ENCODE data around the gene CETP. TPM values are rescaled to one million over a fixed set of nuclear protein-coding genes. Genes with fewer than 3 reads are reported as not detected.
"Not testable (repeated sequence)": the region's sequence is repeated elsewhere in the genome, so short reads cannot be mapped to it uniquely, and the experiment has no call there.

The CETP gene
- total and polyA plus RNA-seq, 9 donors: 0.13 to 1.3 (median 0.20) TPM; not detected in 4

DNA sequence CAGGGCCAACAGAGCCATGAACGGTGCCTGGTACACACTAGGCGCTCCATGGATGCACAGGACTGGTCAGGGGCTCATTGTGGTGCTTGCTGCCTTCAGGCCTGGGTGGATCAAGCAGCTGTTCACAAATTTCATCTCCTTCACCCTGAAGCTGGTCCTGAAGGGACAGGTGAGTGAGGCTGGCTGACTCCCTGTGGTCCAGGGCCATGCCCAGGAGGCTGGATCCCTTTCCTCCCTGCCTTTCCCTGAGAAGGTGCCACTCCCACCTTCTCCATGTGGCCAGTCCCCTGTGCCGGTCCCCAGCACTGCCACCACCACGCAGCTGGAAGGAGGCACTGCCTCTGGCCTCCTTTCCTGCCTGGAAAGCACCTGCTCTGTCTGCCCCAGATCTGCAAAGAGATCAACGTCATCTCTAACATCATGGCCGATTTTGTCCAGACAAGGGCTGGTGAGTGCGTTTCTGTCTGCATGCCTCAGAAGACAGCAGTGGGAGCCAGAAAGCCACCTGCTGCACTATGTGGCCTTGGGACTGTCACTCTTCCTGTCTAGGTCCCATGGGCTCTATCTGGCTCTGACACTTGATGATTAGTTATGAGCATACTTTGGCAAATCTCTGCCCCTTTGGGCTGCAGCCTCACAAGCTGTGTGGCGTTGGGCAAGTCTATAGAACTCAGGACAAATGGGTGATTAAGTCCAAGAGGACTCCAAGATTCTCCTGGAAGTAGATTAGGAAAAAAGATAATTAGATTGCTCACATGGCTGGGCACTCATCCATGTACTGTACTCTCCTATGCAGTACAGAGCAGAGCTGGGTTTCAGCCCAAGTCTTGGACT is 9.4 kb downstream of the CETP start:
- Histone ChIP-seq H3K27ac (no peak overlapping the region), H3K4me1 (ENCODE audit: insufficient read depth) (peaks cover 5% of the 10 kb centered on the region), H3K27me3 (no peaks in the 10 kb centered on the region), H3K36me3 (no peaks in the 10 kb centered on the region), H3K4me3 (no peak overlapping the region), H3K9me3 (no peaks in the 10 kb centered on the region)
- intact Hi-C loops (cut with DNase I): no loop called here
- WGBS, 3 donors: 58 to 81% (median 74%) methylated on average over 8 of the region's 8 CpGs
- no peak for DNase-seq
- TF ChIP-seq, protein P1, sequence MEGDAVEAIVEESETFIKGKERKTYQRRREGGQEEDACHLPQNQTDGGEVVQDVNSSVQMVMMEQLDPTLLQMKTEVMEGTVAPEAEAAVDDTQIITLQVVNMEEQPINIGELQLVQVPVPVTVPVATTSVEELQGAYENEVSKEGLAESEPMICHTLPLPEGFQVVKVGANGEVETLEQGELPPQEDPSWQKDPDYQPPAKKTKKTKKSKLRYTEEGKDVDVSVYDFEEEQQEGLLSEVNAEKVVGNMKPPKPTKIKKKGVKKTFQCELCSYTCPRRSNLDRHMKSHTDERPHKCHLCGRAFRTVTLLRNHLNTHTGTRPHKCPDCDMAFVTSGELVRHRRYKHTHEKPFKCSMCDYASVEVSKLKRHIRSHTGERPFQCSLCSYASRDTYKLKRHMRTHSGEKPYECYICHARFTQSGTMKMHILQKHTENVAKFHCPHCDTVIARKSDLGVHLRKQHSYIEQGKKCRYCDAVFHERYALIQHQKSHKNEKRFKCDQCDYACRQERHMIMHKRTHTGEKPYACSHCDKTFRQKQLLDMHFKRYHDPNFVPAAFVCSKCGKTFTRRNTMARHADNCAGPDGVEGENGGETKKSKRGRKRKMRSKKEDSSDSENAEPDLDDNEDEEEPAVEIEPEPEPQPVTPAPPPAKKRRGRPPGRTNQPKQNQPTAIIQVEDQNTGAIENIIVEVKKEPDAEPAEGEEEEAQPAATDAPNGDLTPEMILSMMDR (IDR thresholded peaks at IDR 0.05): no peak
- TF ChIP-seq EP300 (IDR thresholded peaks at IDR 0.05): no peak
- no peak for TF ChIP-seq POLR2A (IDR thresholded peaks at IDR 0.05)

- 94 to 100% (median 95%) methylated on average over 3 of the region's 3 CpGs for WGBS, 3 donors
- TF ChIP-seq EP300 (IDR thresholded peaks at IDR 0.05) (no peak), POLR2A (IDR thresholded peaks at IDR 0.05) (no peak)
- TF ChIP-seq, protein P1 (IDR thresholded peaks at IDR 0.05): no peak
- Histone ChIP-seq H3K9me3 (no peaks in the 10 kb centered on the region), H3K36me3 (no peaks in the 10 kb centered on the region), H3K4me3 (no peak overlapping the region), H3K27ac (no peak overlapping the region), H3K4me1 (ENCODE audit: insufficient read depth) (peaks cover 5% of the 10 kb centered on the region), H3K27me3 (no peaks in the 10 kb centered on the region)
- DNase-seq: no peak
- intact Hi-C loops (cut with DNase I): no loop called here
Measured at GRCh38 chr16:56971768-56972043, 10.0 kb downstream of the CETP start.

DNA sequence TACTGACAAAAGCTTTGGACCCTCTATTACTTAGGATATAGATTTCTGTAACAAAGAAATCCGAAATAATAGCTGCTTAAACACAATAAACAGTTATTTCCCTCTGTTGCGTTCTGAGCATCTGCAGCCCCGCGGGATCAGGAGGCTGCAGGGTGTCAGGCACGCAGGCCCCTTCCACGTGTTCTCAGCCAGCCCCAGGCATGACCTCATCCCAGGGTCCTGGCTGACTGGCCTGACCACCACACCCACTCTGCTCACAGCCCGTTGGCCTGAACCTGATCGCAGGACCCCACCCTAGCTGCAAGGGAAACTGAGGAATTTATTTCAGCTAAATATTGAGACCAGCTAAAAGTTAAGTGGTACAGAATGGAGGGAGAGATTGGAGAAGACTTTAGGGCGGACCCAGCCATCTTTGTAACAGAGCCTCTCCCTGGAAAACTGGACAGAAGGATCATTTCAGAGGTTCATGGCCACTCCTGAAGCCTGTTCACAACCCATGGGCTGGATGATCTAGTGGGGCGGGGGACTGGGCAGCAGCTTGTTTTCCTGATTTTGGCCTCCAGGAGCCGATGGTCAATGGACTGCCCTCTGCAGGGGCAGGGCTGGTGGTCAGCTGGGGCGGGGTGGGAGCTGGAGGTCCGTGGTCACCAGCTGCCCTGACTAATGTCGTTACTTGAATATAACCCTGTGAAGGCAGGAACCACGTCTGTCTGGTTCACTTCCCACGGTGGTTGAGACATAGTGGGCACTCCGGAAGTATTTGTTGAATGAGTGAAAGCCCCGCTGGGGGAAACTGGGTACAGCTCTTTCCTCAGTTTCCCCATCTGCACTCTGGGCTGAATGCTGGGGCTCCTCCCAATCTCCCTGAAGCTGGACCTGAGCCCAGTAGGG is 10.9 kb downstream of the CETP start:
- no peaks in the 10 kb centered on the region for H3K36me3 ChIP-seq
- no peak overlapping the region for H3K4me3 ChIP-seq
- H3K9me3 ChIP-seq: no peaks in the 10 kb centered on the region
- peaks cover 5% of the 10 kb centered on the region for H3K4me1 ChIP-seq (ENCODE audit: insufficient read depth)
- 67 to 68% (median 67%) methylated on average over 18 of the region's 18 CpGs for WGBS, 3 donors
- H3K27ac ChIP-seq: no peak overlapping the region
- DNase-seq: no peak
- TF ChIP-seq POLR2A (IDR thresholded peaks at IDR 0.05): no peak
- no peak for TF ChIP-seq EP300 (IDR thresholded peaks at IDR 0.05)
- TF ChIP-seq, protein P1 (IDR thresholded peaks at IDR 0.05): no peak
- H3K27me3 ChIP-seq: no peaks in the 10 kb centered on the region
- intact Hi-C loops (cut with DNase I): no loop called here

GRCh38 chr16:56973294-56973689 is 11.5 kb downstream of the CETP start:
- 34 to 55% (median 46%) methylated on average over 9 of the region's 9 CpGs for WGBS, 3 donors

GRCh38 chr16:56973899-56974298 is 12.1 kb downstream of the CETP start:
- H3K4me3 ChIP-seq; H3K9me3 ChIP-seq; H3K27me3 ChIP-seq; intact Hi-C loops (cut with DNase I); H3K36me3 ChIP-seq; DNase-seq; H3K27ac ChIP-seq; H3K4me1 ChIP-seq (ENCODE audit: insufficient read depth): not testable (repeated sequence)
- WGBS, 3 donors: 83 to 89% (median 86%) methylated on average over 7 of the region's 7 CpGs

More at GRCh38 chr16:56973294-56973689, 11.5 kb downstream of the CETP start:
- Histone ChIP-seq H3K4me3 (no peak overlapping the region), H3K4me1 (ENCODE audit: insufficient read depth) (peaks cover 5% of the 10 kb centered on the region), H3K27me3 (no peaks in the 10 kb centered on the region), H3K27ac (no peak overlapping the region), H3K9me3 (no peaks in the 10 kb centered on the region), H3K36me3 (no peaks in the 10 kb centered on the region)
- TF ChIP-seq, protein P1 (IDR thresholded peaks at IDR 0.05): no peak
- TF ChIP-seq POLR2A (IDR thresholded peaks at IDR 0.05) (no peak), EP300 (IDR thresholded peaks at IDR 0.05) (no peak)
- intact Hi-C loops (cut with DNase I): no loop called here
- DNase-seq: no peak
